Cerebellar nuclear complex (tissue), 1 donor: ENCODE results near the gene CIRBP.

Source experiments
- DNase-seq, 2 experiments: peaks; one replicate each; lab custom pipeline; 2025; lab: John Stamatoyannopoulos, UW

The CIRBP gene

DNA sequence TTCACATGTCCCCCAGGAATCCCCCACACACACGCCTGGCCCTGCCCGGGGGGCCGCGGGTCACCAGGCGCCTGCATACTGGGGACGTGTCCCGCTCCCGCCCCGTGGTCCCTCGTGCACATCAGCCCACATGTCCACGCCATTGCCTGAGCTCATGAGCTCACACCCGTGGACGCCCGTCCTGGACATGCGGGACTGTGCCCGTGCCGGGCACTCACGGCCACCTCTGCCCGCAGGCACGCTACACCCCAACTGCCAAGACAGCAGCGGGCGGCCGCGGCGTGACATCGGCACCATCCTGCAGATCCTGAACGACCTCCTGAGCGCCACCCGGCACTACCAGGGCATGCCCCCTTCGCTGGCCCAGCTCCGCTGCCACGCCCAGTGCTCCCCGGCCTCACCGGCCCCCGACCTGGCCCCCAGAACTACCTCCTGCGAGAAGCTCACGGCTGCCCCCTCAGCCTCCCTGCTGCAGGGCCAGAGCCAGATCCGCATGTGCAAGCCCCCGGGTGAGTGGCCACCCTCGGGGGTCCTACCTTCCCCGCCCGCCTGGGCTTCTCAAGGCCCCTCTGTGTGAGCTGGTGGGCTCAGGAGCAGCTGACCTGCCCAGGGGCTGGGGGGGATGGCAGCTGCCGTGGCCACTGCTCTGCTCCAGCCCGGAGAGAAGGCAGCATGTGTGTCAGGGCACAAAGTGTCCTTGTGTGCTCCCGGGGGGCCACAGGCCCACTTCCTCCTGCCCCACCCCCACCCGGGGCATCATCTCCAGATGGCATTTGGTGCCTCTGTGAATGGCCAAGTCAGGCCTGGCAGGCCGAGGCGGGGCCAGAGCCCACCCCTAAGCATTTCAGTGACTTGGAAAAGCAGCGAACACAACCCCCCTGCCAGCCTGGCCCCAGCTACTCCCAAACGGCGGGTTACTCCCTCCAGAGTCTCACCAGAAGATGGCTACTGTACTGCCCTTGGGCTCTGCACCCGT is 13.7 kb upstream of the CIRBP start:
- DNase-seq = no peak

DNA sequence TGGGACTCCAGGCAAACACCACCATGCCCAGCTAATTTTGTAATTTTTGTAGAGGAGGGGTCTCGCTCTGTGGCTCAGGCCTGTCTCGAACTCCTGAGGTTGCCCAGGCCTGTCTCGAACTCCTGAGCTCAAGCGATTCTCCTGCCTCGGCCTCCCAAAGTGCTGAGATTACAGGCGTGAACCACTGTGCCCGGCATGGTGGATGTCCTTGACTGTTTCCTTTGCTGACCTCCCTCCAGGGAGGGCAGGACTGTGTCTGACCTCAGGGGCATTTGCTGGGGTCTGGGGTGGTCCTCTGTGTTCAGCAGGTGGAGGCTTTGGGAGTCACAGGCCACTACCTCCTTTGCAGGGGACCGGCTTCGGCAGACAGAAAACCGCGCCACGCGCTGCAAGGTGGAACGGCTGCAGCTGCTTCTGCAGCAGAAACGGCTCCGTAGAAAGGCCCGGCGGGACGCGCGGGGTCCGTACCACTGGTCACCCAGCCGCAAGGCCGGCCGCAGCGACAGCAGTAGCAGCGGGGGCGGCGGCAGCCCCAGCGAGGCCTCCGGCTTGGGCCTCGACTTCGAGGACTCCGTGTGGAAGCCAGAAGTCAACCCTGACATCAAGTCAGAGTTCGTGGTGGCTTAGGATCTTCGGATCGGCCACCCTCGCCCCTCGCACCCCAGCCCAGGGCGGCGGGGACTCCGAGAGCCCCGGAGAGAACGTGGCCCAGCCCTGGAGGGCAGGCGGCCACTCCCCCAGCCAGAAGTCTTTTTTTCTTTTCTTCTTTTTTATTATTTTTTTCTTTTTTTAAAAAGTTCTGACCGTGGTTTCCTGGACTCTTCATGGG is 12.3 kb upstream of the CIRBP start:
- no peak for DNase-seq

DNA sequence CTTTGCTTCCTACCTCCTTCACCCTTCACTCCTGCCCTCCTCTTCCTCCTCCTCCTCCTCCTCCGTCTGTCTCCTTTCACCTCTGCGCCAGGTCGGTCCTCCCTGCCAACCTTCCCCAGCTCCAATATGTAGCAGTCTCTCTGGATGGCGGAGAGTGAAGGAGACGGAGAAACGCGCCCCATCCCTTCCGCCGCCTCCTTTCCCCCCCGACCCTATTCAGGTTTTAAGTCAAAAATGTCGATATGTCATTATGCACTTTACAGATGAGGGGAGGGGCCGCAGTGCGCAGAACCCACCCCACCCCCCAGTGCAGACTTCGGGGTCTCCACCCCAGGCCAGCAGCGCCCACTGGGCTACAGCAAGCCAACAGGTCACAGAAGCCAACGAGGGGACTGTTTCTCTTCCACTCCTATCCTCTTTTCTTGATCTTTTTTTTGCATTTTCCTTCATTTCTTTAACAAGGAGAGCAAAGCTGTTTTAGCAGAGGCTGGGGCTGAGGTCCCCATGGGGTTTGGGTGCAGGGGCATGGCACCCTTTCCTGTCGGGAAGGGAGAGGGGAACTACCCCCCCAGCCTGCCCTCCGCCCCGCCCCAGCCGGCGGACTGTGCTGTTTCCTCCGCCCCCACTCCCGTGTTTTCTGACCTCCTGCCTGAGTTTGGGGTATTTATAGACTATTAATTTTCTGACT is 11.5 kb upstream of the CIRBP start:
- DNase-seq = no peak

DNA sequence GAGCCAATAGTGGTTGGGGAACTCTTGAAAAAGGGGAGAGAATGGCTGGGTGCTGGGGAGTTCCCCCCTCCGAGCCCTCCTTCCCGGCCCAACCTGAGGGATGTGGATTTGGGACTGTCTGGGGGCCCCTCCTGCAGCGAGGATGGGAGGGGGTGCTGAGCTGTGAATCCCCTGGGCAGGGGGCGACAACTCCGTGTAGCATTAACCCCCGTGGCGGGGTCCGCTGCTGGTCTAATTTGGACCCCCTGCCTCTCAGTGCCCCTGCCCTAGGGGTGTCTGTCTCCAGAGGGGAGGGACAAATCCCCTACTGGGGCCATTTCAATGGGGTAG is 11.0 kb upstream of the CIRBP start:
- DNase-seq = no peak

DNA sequence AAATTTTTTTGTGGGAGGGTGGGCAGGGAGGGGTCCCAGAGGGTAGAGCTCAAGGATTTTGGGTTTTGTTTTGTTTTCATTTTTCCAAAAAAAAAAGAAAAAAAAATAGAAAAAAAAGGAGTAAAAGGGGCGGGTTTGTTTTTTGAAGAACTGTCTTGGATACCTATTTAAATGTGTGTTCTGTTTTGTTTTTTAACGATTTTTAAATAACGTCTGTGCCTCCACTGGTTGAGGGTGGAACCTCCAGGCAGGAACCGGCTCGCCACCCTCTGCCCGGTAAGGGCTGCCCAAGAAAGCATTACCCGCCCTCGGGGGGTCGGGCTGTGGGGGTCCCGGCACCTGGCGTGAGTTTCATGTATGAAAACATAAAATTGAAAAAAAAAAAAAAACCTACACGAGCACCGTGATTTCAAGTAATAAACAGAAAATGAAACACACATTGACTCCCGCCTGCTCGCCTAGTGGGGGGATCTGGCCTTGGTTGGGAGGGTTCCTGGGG is 10.4 kb upstream of the CIRBP start:
- DNase-seq = no peak

DNA sequence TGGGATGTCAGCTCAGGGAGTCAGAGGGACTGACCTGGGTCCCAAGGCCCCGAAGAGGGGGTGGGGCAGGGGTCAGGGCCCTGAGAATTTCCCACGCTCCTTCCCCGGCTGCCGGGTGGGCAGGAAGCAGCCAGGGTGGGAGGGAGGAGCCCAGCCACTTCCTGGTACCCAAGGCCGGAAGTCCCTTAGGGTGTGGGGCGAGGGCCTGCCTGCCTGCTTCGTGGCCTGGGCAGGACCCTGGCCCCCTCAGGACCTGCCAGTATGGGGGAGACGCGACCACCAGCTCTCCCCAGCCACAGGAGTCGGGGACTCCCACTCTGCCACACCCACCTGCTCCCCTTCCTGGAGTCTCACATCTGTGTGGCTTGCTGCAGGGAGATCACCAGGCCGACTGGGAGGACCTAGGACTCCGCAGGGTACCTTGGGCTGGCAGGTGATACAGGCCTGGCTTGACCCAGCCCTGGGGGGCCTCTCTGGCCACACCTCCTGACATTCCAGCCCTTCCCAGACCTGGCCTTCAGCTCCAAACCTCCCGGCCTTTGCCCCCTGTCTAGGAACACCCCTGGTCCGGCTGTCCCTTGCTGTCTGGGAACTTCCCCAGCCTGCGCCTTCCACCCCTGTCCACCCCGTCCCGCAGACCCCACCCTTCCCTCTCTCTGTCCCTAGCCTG is 9.8 kb upstream of the CIRBP start:
- DNase-seq = no peak

DNA sequence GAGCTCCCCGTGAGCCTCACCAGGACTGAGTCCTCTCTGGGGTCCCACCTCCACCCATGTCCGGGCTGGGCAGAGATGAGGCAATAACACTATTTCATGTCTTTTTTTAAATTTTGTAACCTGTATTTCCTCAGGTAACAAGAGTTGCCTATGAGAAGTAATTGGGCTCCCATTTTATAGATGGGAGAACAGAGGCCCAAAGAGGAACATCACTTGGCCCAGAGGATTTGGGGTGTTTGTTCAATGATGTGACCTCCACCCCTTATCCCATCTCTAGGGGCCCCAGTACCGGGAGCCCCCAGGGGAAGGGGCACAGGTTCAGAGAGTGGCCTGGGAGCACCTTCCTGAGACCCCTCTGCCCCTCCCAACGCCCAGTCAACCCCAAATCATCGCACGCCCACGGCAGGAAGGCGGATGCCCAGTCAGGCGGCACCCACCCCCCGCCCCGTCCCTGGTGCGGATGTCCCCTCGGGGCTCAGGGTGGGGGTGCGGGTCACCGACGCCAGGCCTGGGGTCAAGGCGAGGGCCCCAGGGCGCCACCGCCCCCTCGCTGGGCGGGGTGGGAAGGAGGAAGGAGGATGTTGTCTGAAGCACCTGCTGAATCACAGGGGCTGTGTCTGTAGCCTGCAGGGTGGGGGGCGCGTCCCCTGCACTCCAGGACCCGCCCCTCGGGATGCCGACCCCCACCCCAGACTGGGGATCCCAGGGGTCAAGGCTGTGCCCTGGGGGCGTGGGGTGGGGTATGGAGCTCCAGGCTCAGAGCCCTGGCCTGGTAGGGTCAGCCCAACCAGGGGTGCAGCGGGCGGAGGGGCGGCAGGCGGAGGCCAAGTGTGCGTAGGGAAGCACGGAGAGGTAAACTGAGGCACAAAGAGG is 9.0 kb upstream of the CIRBP start:
- no peak for DNase-seq

DNA sequence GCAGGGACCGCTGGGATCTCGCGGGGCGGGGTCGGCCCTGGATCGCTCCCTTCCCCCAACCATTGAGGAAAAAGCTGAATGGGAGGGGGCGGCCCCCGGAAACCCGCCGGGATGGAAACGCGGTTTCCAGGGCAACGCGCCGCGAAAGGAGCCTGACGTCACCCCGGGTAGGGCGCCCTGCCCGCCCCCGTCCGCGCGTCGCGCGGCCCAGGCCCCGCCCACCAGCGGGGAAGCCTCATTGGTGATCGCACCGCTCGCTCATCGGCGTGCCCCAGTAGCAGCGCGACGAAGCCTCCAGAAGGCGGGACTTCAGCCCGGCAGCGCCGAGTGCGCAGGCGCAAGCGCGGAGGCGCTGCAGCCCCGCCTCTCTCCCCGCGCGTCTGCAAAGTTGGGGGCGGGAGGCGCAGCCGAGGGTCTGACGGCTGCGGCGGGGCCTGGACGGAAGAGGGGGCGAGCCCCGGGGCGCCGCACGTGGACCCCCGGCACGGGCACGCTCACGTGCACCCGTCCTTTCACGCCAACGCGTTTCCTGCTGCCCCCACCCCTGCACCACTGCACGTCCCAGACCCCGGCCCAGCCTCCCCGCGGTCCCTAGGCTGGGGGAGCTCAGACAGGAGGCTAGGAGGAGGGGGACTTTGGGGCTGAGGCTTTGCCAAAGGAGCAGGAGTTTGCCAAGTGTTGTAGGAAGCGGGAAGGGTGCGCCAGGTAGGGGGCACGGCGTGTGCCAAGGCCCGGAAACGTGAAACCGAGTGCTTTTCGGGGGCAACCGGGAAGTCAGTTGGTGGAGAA is 8.2 kb upstream of the CIRBP start:
- peak in 1 of 2 experiments; percentile 79 for DNase-seq

DNA sequence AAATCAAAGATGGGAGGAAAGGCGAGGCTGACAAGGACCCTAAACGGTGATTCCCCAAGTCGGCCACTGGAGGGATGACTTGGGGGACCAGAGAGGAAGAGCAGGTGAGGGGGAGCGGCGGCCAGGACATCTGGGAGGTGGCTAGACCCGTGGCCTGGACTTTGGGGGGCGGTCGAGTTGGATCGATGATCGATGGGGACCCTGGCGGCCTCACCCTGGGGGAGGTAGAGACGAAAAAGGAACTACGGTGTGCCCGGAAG is 7.7 kb upstream of the CIRBP start:
- DNase-seq = no peak

DNA sequence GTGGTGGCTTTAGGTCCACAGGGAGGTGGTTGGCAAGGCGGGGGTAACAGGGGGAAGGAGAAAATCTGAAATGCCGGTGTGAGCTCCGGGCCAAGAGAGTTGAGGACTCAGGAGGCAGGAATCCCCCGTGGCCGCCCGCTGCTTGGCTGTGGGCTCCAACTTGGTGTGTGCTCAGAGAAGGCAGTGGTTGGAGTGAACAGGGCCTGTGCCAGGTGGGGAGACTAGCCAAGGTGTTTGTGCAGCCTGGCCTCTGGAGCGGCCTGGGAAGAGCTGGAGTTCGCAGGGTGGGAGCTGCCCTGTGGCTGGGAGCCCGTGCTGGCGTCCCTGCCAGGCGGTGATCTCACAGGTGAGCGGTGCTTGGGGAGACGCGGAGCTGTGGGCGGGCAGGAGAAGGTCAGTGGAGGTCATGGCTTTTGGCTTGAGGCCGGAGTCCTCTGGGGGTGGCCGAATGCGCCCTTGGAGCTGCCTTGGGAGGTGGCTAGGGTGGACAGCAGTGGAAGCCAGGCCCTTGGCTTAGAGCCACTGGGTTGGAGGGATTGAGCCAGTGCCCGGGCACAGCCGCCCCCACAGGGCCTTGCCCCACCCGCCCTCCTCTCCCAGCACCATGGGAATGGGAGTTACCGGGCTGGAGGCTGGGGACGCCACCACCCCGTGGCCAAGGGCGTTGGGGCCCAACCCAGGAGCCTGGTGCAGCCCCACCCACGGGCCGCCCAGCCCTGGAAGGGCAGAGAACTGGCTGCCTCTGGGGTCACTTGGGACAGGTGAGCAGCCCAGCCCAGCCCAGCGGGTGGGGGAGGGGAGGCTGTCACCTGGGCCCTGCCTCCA is 7.1 kb upstream of the CIRBP start:
- DNase-seq = peak in 1 of 2 experiments; percentile 19

DNA sequence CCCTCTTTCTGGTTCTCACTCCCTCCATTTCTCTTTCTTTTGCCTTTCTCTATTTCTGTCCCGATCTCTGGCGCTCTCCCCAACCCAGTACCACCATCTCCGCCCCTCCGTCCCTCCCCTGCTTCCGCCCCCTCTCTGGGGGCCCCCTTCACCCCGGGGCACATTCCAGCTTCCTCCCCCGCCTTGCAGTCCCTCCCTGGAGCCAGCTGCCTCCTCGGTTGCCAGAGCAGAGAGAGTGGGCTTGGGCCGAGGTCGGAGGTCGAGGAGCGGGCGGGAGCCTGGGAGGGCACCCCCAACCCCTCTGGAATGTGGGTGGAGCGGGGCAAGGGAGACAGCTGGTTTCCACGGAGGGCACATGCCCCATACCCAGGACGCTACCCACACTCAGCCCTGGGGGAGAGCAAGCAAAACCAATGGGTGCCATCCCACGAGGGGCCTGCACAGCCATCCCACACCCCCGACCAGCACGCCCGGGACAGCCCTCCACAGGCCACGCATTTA is 6.5 kb upstream of the CIRBP start:
- no peak for DNase-seq

DNA sequence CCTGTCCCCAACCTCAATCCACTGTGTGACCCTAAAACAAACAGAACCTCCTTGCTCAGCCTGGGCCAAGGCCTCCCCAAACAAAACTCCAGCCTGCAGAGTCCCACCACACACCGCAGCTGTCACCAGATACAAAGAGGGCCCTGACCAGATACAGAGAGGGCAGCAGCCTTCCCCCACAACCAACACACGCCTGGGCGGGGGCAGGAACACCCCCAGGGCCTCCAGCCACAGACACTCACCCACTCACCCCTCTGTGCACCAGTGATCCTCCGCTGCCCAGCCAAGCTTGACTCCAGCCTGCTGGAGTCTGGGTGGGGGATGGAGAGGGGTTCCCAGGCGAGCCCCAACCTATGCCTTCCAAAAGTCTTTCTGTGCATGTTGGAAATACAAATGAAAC is 5.9 kb upstream of the CIRBP start:
- no peak for DNase-seq

DNA sequence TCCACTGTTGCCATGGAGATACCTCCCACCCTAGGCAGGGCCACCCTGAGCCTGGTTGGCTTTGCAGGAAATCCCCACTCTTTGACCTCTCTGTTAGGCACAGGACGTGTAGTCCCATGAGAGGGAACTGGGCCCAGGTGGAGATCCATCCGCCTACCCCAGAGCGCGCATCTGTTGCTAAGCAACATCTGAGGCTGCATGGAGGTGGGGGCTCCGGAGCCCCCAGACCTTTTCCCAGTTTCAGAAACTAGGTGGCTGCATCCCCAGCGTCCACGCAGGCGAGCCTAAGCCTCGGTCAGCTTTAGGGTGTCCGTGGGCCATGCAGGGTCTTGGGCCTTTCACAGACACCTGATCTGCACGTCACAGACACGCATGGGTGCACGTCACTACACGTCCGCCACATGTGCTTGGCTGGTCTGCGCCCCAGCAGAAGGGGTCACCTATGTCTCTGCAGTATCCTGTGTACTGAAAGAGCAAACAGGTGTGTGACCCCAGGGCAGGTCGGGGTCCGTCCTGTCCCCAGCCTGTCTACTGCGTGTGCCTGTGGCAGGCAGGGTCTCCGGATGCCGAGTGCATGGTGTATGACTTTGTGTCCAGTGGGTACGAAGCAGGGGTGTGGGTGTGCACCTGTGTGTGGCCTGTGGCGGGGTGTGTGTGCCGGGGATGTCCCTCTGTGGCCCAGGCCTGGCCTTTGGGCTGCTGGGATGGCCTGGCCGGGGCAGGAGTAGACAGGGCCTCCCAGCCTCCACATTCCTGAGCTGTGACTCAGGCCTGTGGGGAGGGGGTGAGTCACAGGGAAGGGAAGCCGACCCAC is 4.1 kb upstream of the CIRBP start:
- no peak for DNase-seq

DNA sequence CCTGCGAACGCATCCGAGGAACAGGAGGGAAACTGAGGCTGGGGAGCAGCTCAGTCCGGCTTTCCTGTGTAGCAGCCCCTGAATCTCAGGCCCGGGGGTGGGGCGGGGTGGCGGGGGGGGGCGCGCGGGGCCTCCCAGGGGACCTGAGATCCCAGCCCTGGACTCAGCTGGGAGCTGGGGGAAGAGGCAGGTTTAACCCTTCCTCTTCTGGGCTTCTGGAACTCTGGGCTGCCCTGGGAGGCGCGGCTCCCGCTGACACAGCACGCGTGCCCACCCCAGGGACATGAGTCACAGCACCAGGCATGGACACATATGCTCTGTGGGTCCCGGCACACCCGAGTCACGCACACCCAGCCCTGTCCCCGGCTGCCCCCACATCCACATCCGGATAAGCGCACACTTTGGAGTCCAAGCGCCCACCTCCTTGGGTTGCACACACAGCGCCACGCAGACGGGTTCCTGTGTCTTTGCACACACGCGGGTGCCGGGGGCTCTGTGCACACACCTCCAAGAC is 3.5 kb upstream of the CIRBP start:
- DNase-seq = no peak

DNA sequence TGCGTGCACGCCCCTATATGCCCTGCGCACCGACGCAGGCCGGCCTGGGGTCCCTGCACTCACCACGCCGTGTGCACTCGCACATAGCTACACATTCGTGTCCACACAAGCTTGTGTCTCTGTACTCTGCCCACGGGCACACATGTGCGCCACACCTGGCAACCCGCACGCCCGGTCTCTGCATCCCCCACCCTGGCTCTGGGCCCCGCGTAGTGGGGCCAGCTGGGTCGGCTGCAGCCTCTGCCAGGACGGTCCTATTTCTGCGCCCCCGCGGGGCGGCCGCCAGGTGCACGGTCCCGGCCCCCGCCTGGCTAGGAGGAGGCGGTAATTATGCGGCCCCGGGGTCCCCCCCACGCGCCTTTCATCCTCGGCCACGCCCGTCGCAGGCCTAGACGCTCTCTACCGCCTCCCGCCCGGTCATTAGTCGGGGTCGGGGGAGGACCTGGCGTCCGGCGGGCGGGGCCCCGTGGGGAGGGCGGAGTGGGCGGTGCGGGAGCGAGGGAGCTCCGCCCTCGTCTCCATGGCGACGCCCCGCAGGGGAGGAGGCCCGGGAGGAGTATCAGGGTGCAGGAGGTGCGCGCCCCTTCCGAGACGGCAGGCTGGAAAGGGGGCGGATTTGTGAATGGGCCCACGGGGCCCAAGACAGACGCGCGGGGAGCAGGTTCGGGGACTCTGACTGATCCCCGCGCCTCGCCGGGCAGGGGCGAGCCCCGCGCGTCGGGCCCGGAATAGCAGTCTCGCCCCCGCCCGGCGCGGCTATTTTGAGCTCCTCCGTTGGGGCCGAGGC is 2.8 kb upstream of the CIRBP start:
- DNase-seq = peak in 1 of 2 experiments; percentile 75

DNA sequence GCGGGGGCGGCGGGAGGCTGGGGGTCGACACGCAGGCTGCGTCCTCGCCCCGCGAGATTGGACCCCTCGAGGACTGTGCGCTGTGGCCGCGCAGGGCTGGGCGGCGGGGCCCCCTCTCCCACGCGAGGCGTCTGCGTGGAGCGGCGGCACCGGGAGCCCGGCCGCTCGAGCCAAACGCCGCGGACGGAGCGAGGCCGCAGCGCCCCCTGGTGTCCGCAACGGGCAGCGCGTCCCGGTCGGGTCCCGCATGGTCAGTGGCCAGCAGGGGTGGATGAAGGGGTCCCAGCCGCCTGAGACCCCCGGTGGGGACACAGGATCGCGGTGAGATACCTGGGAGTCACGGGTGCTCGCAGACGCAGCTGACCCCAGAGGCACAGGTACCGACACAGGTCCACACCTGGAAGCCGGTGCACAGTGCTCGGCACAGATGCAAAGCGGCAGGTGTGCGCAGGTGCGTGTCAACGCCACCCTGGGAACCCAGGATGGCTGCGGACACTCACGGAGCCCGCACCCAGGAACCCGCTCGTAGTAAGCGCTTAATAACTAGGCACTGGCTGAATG is 2.1 kb upstream of the CIRBP start:
- DNase-seq = no peak
